Brain microvascular endothelial cell (primary cell): ENCODE measurements around the gene PGC.

ENCODE experiments used
- DNase-seq: peaks from one replicate; pipeline ENCODE4 v3.0.0-alpha.2; 2020
- H3K27ac ChIP-seq: fragments of 250-450 bp; sonication (Bioruptor Pico); 2 replicates; pipeline ENCODE4 v1.5.1; 2020; ENCODE audit warnings: mild to moderate bottlenecking, moderate library complexity
- H3K27me3 ChIP-seq: fragments of 250-450 bp; sonication (Bioruptor Pico); replicated peaks from 2 replicates; pipeline ENCODE4 v1.5.1; 2020; ENCODE audit warnings: mild to moderate bottlenecking
- H3K36me3 ChIP-seq: fragments of 250-450 bp; sonication (Bioruptor Pico); replicated peaks from 2 replicates; pipeline ENCODE4 v1.5.1; 2020; ENCODE audit warnings: mild to moderate bottlenecking
- H3K4me3 ChIP-seq: 2 replicates; pipeline ENCODE4 v1.5.1; 2011; ENCODE audit warnings: low read depth, mild to moderate bottlenecking, control low read depth, low read length, moderate library complexity
- CTCF ChIP-seq: IDR thresholded peaks from 2 replicates; pipeline ENCODE4 v1.5.1; 2011; ENCODE audit warnings: low read depth, mild to moderate bottlenecking, moderate library complexity, low read length, control low read depth, inconsistent platforms; ENCODE audit errors: missing control alignments
- in situ Hi-C: cut with HindIII; loops from 2 replicates; pipeline ENCODE4 v1.10.0; 2017; ENCODE audit warnings: low sequenced_read_pairs, low pct_ligation_motif_present

PGC gene

GRCh38 chr6:41696788-41697187, 50.4 kb downstream of the PGC start:
- in situ Hi-C loops: no loop called here
- TF ChIP-seq CTCF: no peak
- DNase-seq: no peak
- Histone ChIP-seq H3K4me3 (no peak overlapping the region), H3K27ac (peak overlapping the region; percentile 98), H3K36me3 (no peaks in the 10 kb centered on the region), H3K27me3 (no peaks in the 10 kb centered on the region)

- Histone ChIP-seq H3K27me3 (no peaks in the 10 kb centered on the region), H3K4me3 (no peak overlapping the region), H3K36me3 (no peaks in the 10 kb centered on the region), H3K27ac (no peak overlapping the region)
- in situ Hi-C loops: no loop called here
- no peak for TF ChIP-seq CTCF
- DNase-seq: no peak
Measured at GRCh38 chr6:41695825-41696224, 51.4 kb downstream of the PGC start.

DNA sequence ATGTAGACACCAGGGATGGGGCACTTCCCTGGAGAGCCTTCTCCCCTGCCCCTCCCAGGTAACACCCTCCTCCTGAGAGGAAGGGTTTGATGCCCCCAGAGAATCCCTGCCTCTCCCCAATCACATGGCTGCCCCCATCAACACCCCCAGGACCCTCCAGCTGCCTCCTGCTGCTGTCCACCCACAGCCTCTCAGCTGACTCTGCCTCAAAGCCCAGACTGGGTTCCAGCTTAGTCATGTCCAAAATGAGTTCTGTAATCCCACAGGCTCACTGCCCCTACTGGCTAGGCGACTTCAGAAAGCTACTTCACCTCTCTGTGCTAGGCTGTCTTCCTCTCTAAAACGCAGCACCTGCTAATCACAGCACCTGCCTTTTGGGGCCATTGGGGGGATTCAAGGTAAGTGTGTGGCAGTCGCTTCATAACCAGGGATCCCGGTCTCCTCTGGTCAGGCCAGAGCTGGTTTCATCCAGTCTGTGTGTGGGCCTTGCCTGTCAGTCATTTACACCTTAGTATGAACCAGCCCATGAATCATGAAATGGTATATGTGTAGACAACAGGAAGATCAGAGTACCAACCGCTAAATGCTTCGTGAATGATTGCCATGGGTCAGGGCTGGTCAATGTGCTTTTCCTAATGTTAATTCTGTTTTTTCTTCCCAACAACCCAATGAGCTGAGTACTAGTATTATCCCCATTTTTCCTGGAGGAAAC, 52.2 kb downstream of the PGC start:
- Histone ChIP-seq H3K27me3 (no peaks in the 10 kb centered on the region), H3K36me3 (peaks cover 3% of the 10 kb centered on the region), H3K4me3 (no peak overlapping the region), H3K27ac (no peak overlapping the region)
- peak; percentile 45 for DNase-seq
- TF ChIP-seq CTCF: peak; percentile 44
- in situ Hi-C loops: no loop called here

DNA sequence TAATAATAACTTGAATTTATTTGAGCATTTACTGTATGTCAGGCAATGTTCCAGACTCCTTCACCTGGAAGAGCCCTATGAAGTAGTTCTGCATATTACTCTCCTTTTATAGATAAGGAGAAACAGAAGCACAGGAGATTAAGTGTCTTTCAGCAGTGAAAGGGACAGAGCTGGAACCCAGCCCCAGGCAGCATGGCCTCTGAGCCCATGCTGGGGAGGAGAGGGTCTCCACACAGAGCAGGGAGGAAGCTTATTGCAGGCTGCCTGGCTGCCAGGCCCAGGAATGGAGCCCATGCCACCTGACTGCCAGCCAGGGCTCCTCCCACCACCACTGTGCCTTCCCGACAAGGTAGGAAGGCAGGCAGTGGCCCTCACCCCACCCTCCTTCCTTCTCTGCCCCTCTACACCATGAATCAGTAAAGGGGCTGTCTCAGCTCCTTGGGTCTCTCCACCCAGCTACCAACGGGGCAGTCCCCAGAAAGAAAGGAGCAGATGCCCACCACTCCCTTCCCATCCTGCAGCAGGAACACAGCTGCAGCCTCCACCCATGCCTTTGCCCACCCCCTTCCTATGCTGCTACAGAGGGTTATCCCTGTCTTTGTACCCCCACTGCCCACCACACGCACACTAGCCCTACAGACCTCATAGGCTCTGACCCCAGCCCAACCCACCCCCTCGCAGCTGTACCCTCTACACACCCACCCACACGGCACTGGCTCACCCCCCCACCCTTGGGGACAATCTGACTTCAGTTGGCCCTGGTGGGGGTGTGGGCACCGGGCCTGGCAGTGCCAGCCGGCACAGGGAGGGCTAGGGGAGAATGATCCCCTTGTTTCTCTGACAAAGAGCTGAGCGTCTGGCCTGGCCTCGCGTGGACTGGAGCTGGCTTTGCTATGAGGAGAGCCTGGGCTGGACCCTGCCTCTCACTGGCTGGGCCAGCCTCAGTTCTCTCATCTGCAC, 53.6 kb downstream of the PGC start:
- in situ Hi-C loops: no loop called here
- Histone ChIP-seq H3K27me3 (no peaks in the 10 kb centered on the region), H3K36me3 (peaks cover 3% of the 10 kb centered on the region)

GRCh38 chr6:41692730-41693129, 54.5 kb downstream of the PGC start:
- TF ChIP-seq CTCF: no peak
- no peak for DNase-seq
- H3K4me3 ChIP-seq: no peak overlapping the region
- no peaks in the 10 kb centered on the region for H3K27me3 ChIP-seq
- peaks cover 3% of the 10 kb centered on the region for H3K36me3 ChIP-seq
- no peak overlapping the region for H3K27ac ChIP-seq
- in situ Hi-C loops: no loop called here

More for the DNA sequence above, 53.6 kb downstream of the PGC start:
- DNase-seq: no peak
- no peak for TF ChIP-seq CTCF
- Histone ChIP-seq H3K4me3 (no peak overlapping the region), H3K27ac (no peak overlapping the region)
